Measurements from ENCODE around the gene MPPED1.

The MPPED1 gene

DNA sequence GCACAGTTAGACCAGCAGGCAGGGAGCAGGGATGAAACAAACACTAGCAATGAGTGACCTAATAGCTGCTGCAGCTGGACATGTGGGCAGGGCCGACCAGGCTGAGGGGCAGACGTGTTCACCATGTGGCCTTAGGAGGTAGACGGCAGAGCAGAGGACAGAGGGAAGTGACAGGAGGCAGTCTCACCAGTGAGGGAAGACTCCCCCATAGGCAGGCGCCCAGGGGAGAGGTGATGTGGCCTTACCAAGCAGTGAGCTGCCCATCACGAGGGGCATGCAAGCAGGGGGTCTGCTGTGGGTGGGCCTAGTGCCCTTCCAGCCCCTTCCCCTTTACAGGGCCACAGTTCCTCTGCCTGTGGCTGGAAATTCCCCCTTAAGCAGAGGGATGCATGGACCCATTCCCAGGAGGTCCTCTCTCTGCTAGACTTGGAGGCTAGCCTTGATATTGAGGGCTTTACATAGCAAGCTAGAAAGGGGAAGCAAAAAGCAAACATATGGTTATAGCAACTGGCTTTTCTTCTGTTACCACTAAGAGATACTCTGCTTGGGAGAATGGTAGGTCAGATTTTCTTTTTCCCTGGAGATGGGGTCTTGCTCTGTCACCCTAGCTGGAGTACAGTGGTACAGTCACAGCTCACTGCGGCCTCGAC lies 67.6 kb downstream of the MPPED1 start:
- H3K27me3 ChIP-seq (ENCODE audit: control insufficient read depth, insufficient read depth, low read length), result no peaks in the 10 kb centered on the region
- H3K36me3 ChIP-seq (ENCODE audit: control insufficient read depth, insufficient read depth, low read length), result no peaks in the 10 kb centered on the region
- no peaks in the 10 kb centered on the region for H3K4me1 ChIP-seq (ENCODE audit: control insufficient read depth, insufficient read depth, low read length)
- H3K9ac ChIP-seq (ENCODE audit: low read length), result no peak overlapping the region
- no peaks in the 10 kb centered on the region for H3K9me3 ChIP-seq (ENCODE audit: control insufficient read depth, low read length)
- no peak overlapping the region for H3K4me3 ChIP-seq (ENCODE audit: low read length)

DNA sequence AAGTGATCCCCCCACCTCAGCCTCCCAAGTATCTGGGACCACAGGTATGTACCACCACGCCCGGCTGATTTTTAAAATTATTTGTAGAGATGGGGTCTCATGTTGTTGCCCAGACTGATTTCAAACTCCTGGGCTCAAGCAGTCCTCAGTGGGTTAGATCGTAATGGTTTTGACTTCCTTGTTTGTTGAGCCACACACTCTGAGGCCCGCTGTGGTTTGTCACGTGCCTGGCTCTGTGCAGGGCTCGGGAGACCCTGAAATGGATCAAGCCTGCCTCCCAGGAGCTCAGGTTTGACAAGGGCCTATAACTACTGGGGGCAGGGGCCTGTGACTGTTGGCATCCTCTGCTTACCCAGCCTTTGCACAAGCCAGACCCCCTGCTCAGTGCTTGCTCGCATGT lies 68.1 kb downstream of the MPPED1 start:
- H3K27me3 ChIP-seq (ENCODE audit: control insufficient read depth, insufficient read depth, low read length), result no peaks in the 10 kb centered on the region
- no peaks in the 10 kb centered on the region for H3K4me1 ChIP-seq (ENCODE audit: control insufficient read depth, insufficient read depth, low read length)
- no peak overlapping the region for H3K9ac ChIP-seq (ENCODE audit: low read length)
- no peak overlapping the region for H3K4me3 ChIP-seq (ENCODE audit: low read length)
- H3K9me3 ChIP-seq (ENCODE audit: control insufficient read depth, low read length), result no peaks in the 10 kb centered on the region
- H3K36me3 ChIP-seq (ENCODE audit: control insufficient read depth, insufficient read depth, low read length), result no peaks in the 10 kb centered on the region

DNA sequence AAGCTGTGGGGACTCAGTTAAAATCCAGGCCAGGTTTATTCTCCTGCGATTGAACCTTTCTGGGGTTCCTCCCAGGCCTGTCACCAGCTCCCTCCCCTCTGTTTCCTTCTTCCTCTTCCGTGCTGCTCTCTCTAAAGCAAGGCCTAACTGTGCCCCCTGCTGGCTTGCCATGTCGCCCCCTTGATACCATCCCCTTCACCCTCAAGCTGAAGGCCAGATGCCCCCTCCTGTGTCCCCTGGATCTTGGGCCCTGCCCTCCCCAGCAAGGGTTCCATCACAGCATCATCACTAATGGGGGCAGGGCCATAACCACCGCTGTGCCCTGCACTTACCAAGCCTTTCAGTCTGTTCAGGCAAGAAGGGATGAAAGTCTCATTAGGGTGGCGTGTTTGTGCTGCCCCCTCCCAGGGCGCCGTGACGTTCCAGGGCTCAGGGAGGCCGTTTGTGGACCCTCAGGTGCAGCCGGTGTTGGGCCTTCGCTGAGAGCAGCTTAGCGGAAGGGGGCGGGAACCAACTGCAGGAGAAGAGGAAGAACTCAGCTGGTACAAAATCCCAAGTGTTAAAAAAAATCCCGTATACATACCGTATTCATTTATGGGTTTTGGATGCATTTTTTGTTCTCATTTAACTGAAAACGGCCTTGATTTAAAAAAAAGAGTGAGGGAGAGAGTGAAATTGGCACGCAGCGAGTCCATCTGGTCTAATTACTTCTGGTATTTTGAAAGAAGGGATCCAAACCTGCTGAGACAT lies 69.9 kb downstream of the MPPED1 start:
- Histone ChIP-seq H3K9me3 (ENCODE audit: control insufficient read depth, low read length) (no peaks in the 10 kb centered on the region), H3K9ac (ENCODE audit: low read length) (no peak overlapping the region), H3K27me3 (ENCODE audit: control insufficient read depth, insufficient read depth, low read length) (no peaks in the 10 kb centered on the region), H3K4me1 (ENCODE audit: control insufficient read depth, insufficient read depth, low read length) (no peaks in the 10 kb centered on the region), H3K4me3 (ENCODE audit: low read length) (no peak overlapping the region), H3K36me3 (ENCODE audit: control insufficient read depth, insufficient read depth, low read length) (no peaks in the 10 kb centered on the region)

GRCh38 chr22:43482318-43482625 lies 70.5 kb downstream of the MPPED1 start:
- H3K9ac ChIP-seq (ENCODE audit: low read length), result no peak overlapping the region
- H3K4me1 ChIP-seq (ENCODE audit: control insufficient read depth, insufficient read depth, low read length), result no peaks in the 10 kb centered on the region
- H3K9me3 ChIP-seq (ENCODE audit: control insufficient read depth, low read length), result no peaks in the 10 kb centered on the region
- no peaks in the 10 kb centered on the region for H3K27me3 ChIP-seq (ENCODE audit: control insufficient read depth, insufficient read depth, low read length)
- no peaks in the 10 kb centered on the region for H3K36me3 ChIP-seq (ENCODE audit: control insufficient read depth, insufficient read depth, low read length)
- no peak overlapping the region for H3K4me3 ChIP-seq (ENCODE audit: low read length)

DNA sequence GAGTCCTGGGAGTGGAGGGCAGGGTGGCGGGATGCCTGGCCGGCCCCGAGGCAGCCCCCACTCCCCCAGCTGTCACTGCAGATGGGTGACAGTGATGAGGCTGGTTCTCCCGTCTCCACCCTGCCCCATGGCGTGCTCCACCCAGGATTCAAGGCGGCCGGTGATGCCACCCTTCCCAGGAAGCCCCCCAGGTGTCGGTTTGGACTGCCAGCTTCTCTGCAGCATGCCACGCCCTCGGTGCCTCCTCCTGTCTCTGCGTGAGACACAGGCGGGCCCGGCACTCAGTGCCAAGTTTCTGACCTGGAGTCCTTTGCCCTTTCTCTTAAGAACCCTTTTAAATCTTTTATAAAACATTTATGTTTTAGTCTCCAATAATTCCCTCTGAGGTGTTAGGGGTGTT lies 71.5 kb downstream of the MPPED1 start:
- Histone ChIP-seq H3K36me3 (ENCODE audit: control insufficient read depth, insufficient read depth, low read length) (no peaks in the 10 kb centered on the region), H3K4me3 (ENCODE audit: low read length) (no peak overlapping the region), H3K4me1 (ENCODE audit: control insufficient read depth, insufficient read depth, low read length) (no peaks in the 10 kb centered on the region), H3K27me3 (ENCODE audit: control insufficient read depth, insufficient read depth, low read length) (no peaks in the 10 kb centered on the region), H3K9ac (ENCODE audit: low read length) (no peak overlapping the region), H3K9me3 (ENCODE audit: control insufficient read depth, low read length) (no peaks in the 10 kb centered on the region)

DNA sequence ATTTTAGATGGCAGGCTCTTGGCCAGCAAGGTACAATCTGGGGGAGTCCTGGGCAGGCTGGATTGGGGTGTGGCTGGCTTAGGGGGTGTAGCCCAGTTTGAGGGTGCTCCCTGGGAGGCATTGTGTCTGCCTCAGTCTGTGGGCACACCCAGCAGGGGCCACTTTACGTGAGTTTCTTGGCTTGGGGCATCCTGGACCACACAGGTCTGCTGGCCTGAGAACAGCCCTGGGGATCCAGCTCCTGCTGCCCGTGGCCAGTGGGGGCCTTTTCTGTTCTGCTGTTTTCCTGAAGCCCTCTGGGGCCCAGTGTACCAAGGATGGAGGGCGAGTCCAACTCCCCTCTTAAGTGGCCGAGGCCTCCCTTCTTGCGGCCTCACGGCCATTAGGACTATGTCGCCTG lies 71.9 kb downstream of the MPPED1 start:
- H3K36me3 ChIP-seq (ENCODE audit: control insufficient read depth, insufficient read depth, low read length), result no peaks in the 10 kb centered on the region
- no peaks in the 10 kb centered on the region for H3K4me1 ChIP-seq (ENCODE audit: control insufficient read depth, insufficient read depth, low read length)
- H3K9me3 ChIP-seq (ENCODE audit: control insufficient read depth, low read length), result no peaks in the 10 kb centered on the region
- H3K27me3 ChIP-seq (ENCODE audit: control insufficient read depth, insufficient read depth, low read length), result no peaks in the 10 kb centered on the region
- no peak overlapping the region for H3K4me3 ChIP-seq (ENCODE audit: low read length)
- no peak overlapping the region for H3K9ac ChIP-seq (ENCODE audit: low read length)

- Histone ChIP-seq H3K27me3 (ENCODE audit: control insufficient read depth, insufficient read depth, low read length) (no peaks in the 10 kb centered on the region), H3K4me3 (ENCODE audit: low read length) (no peak overlapping the region), H3K4me1 (ENCODE audit: control insufficient read depth, insufficient read depth, low read length) (no peaks in the 10 kb centered on the region), H3K9me3 (ENCODE audit: control insufficient read depth, low read length) (no peaks in the 10 kb centered on the region), H3K9ac (ENCODE audit: low read length) (no peak overlapping the region), H3K36me3 (ENCODE audit: control insufficient read depth, insufficient read depth, low read length) (no peaks in the 10 kb centered on the region)
Measured at GRCh38 chr22:43484227-43484626, 72.4 kb downstream of the MPPED1 start.

DNA sequence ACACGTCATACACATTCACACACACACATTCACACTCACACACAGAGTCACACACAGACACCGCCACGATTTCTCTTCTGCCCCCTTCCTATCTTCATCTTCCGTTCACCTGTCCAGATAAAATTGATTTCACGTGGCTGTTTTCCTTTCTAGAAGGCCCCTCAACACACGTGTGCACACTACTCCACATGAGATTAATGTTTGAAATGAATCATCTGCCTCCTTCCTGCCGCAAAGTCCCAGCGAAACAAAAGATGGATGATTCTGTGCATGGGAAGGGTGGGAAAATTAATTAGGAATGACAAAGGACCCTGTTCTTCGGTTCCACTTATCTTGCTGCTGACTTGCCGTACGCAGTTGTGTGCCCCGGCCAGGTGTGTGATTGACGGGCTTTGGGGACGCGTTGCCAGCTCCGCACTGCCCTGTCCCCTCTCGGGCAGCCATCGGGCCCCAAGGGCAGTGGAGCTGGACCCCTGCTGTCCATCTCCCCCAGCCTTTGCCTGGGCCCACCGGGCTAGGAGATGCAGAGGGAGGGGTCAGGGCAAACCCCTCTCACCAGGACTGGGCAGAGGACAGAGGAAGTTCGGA lies 73.8 kb downstream of the MPPED1 start:
- no peaks in the 10 kb centered on the region for H3K27me3 ChIP-seq (ENCODE audit: control insufficient read depth, insufficient read depth, low read length)
- H3K36me3 ChIP-seq (ENCODE audit: control insufficient read depth, insufficient read depth, low read length), result no peaks in the 10 kb centered on the region
- H3K4me1 ChIP-seq (ENCODE audit: control insufficient read depth, insufficient read depth, low read length), result no peaks in the 10 kb centered on the region
- H3K4me3 ChIP-seq (ENCODE audit: low read length), result no peak overlapping the region
- no peaks in the 10 kb centered on the region for H3K9me3 ChIP-seq (ENCODE audit: control insufficient read depth, low read length)
- H3K9ac ChIP-seq (ENCODE audit: low read length), result no peak overlapping the region

DNA sequence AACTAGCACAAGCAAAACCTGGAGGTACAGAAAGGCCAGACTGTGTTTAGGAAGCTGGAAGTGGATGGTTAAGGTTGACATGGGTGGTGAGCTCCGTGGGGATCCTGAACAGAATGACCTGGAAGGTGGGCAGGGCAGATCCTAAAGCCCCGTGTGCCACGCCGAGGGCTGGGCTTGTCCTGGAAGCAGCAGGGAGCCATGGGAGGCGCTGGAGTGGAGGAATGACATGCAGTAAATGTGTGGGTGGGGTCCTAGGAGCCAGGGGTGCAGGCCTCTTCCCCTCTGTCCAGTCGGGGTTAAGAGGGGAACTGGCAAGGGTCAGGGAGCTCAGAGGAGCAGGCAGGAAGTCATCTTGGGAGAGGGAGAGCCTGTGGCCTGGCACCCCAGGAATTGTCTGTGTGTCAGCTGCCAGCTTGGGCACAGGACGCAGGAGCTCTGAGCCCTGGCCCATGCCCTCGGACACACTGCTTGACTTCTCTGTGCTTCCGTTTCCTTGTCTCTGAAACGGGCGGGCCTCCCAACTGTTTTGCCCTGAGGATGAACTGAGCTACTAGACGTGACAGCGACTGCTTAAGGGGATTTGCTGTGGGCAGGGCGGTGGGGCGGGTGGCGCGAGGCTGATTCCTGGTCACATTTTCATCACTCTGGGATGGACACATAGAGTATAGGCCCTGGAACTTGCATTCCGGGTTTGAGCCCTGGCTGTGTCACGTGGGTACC lies 75.7 kb downstream of the MPPED1 start:
- Histone ChIP-seq H3K9me3 (ENCODE audit: control insufficient read depth, low read length) (no peaks in the 10 kb centered on the region), H3K4me1 (ENCODE audit: control insufficient read depth, insufficient read depth, low read length) (no peaks in the 10 kb centered on the region), H3K9ac (ENCODE audit: low read length) (no peak overlapping the region), H3K27me3 (ENCODE audit: control insufficient read depth, insufficient read depth, low read length) (no peaks in the 10 kb centered on the region), H3K36me3 (ENCODE audit: control insufficient read depth, insufficient read depth, low read length) (no peaks in the 10 kb centered on the region), H3K4me3 (ENCODE audit: low read length) (no peak overlapping the region)

GRCh38 chr22:43488031-43488866 lies 76.4 kb downstream of the MPPED1 start:
- Histone ChIP-seq H3K36me3 (ENCODE audit: control insufficient read depth, insufficient read depth, low read length) (no peaks in the 10 kb centered on the region), H3K9me3 (ENCODE audit: control insufficient read depth, low read length) (no peaks in the 10 kb centered on the region), H3K4me1 (ENCODE audit: control insufficient read depth, insufficient read depth, low read length) (no peaks in the 10 kb centered on the region), H3K27me3 (ENCODE audit: control insufficient read depth, insufficient read depth, low read length) (no peaks in the 10 kb centered on the region), H3K9ac (ENCODE audit: low read length) (no peak overlapping the region), H3K4me3 (ENCODE audit: low read length) (no peak overlapping the region)

GRCh38 chr22:43488937-43489336 lies 77.1 kb downstream of the MPPED1 start:
- Histone ChIP-seq H3K4me1 (ENCODE audit: control insufficient read depth, insufficient read depth, low read length) (no peaks in the 10 kb centered on the region), H3K27me3 (ENCODE audit: control insufficient read depth, insufficient read depth, low read length) (no peaks in the 10 kb centered on the region), H3K9ac (ENCODE audit: low read length) (no peak overlapping the region), H3K9me3 (ENCODE audit: control insufficient read depth, low read length) (no peaks in the 10 kb centered on the region), H3K4me3 (ENCODE audit: low read length) (no peak overlapping the region), H3K36me3 (ENCODE audit: control insufficient read depth, insufficient read depth, low read length) (no peaks in the 10 kb centered on the region)
